PC-3 (cell line): ENCODE measurements around the gene PLEKHA1.

Experiments used
- EZH2 ChIP-seq: fragments of 300-600 bp; sonication (generic); IDR thresholded peaks from one replicate; pipeline ENCODE4 v1.6.1; 2017; ENCODE audit warnings: antibody characterized with exemption, mild to moderate bottlenecking, low read length; ENCODE audit not compliant: unreplicated experiment
- TF ChIP-seq, protein P1 (sequence below): fragments of 300-600 bp; sonication (generic); conservative IDR thresholded peaks from 2 replicates; pipeline ENCODE4 v1.5.1; 2017; ENCODE audit warnings: antibody characterized with exemption, low read depth, mild to moderate bottlenecking, low read length

GRCh38 chr10:122388287-122388997, 13.9 kb downstream of the PLEKHA1 start:
- TF ChIP-seq, protein P1, sequence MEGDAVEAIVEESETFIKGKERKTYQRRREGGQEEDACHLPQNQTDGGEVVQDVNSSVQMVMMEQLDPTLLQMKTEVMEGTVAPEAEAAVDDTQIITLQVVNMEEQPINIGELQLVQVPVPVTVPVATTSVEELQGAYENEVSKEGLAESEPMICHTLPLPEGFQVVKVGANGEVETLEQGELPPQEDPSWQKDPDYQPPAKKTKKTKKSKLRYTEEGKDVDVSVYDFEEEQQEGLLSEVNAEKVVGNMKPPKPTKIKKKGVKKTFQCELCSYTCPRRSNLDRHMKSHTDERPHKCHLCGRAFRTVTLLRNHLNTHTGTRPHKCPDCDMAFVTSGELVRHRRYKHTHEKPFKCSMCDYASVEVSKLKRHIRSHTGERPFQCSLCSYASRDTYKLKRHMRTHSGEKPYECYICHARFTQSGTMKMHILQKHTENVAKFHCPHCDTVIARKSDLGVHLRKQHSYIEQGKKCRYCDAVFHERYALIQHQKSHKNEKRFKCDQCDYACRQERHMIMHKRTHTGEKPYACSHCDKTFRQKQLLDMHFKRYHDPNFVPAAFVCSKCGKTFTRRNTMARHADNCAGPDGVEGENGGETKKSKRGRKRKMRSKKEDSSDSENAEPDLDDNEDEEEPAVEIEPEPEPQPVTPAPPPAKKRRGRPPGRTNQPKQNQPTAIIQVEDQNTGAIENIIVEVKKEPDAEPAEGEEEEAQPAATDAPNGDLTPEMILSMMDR = no peak
- no peak for TF ChIP-seq EZH2
